Endodermal cell (in vitro differentiated cells): Measurements from ENCODE around the gene IKZF1. TPM values are rescaled to one million over a fixed set of nuclear protein-coding genes. Genes with fewer than 3 reads are reported as not detected.
A peak's percentile ranks its signal among the peaks of the same experiment; 100 is the strongest.

Source experiments
- DNase-seq: peaks from one replicate; pipeline ENCODE4 v3.0.0-alpha.2; 2017
- H3K27ac ChIP-seq: 2 replicates; pipeline ENCODE4 v1.5.1; 2013; ENCODE audit warnings: mild to moderate bottlenecking, low read depth, low read length, moderate library complexity
- H3K27me3 ChIP-seq: 2 replicates; pipeline ENCODE4 v1.6.1; 2013; ENCODE audit warnings: mild to moderate bottlenecking, low read length, moderate library complexity; ENCODE audit not compliant: insufficient read depth, control insufficient read depth, poor library complexity, severe bottlenecking
- H3K36me3 ChIP-seq: 2 replicates; pipeline ENCODE4 v1.7.0; 2013; ENCODE audit warnings: mild to moderate bottlenecking, low read length, moderate library complexity; ENCODE audit not compliant: control insufficient read depth, insufficient read depth
- H3K4me1 ChIP-seq: one replicate; pipeline ENCODE4 v1.7.0; 2013; ENCODE audit warnings: low read length; ENCODE audit not compliant: control insufficient read depth, insufficient read depth
- H3K4me3 ChIP-seq: 2 replicates; pipeline ENCODE4 v1.5.1; 2013; ENCODE audit warnings: mild to moderate bottlenecking, low read length, moderate library complexity
- H3K9ac ChIP-seq: 2 replicates; pipeline ENCODE4 v1.6.1; 2013; ENCODE audit warnings: mild to moderate bottlenecking, low read length, moderate library complexity; ENCODE audit not compliant: poor library complexity, severe bottlenecking; ENCODE audit errors: extremely low read depth
- H3K9me3 ChIP-seq: 2 replicates; pipeline ENCODE4 v1.6.1; 2013; ENCODE audit warnings: mild to moderate bottlenecking, low read length, moderate library complexity; ENCODE audit not compliant: control insufficient read depth
- H3K27ac Mint-ChIP-seq: 2 replicates; pipeline ENCODE4 v1.8.0; 2020; ENCODE audit warnings: mixed read lengths
- H3K27me3 Mint-ChIP-seq: 2 replicates; pipeline ENCODE4 v1.8.0; 2021; ENCODE audit warnings: mild to moderate bottlenecking, mixed read lengths; ENCODE audit not compliant: insufficient read depth
- H3K36me3 Mint-ChIP-seq: 2 replicates; pipeline ENCODE4 v1.8.0; 2020; ENCODE audit warnings: low read depth, mixed read lengths
- H3K4me1 Mint-ChIP-seq: 2 replicates; pipeline ENCODE4 v1.8.0; 2020; ENCODE audit warnings: mixed read lengths
- H3K4me3 Mint-ChIP-seq: 2 replicates; pipeline ENCODE4 v1.8.0; 2020; ENCODE audit warnings: mild to moderate bottlenecking, moderate library complexity, mixed read lengths
- H3K9me3 Mint-ChIP-seq: 2 replicates; pipeline ENCODE4 v1.8.0; 2020; ENCODE audit warnings: mild to moderate bottlenecking, mixed read lengths
- WGBS, 2 experiments: methylation state at CpG; one replicate each; pipeline versions ENCODE4 v1.1.5 to v1.1.7; 2013; ENCODE audit warnings: missing lambda C conversion rate in 2 of 2, mixed read lengths in 1 of 2; ENCODE audit not compliant: insufficient coverage in 1 of 2, insufficient read length in 1 of 2; 5-methylcytosine and 5-hydroxymethylcytosine counted together
- total RNA-seq, 2 donors: library from RNA; stranded (reverse); fragmentation: NEBNext Ultra II Directional in 1 of 2; extraction: Animal tissue kit (Norgen Biotek cat#: 25700) in 1 of 2; gene quantifications; 2 replicates in 1 of 2; 3 replicates in 1 of 2; pipeline ENCODE4 v1.2.1, GENCODE V29; 2021
- TF ChIP-seq, protein P1 (sequence below): fragments of 200-600 bp; sonication (generic); conservative IDR thresholded peaks from 2 replicates; pipeline ENCODE4 v1.5.0; 2021; ENCODE audit warnings: antibody characterized with exemption, mild to moderate bottlenecking

IKZF1 gene
- total RNA-seq, 2 donors from 2014 or later = 0.44 to 0.55 TPM

DNA sequence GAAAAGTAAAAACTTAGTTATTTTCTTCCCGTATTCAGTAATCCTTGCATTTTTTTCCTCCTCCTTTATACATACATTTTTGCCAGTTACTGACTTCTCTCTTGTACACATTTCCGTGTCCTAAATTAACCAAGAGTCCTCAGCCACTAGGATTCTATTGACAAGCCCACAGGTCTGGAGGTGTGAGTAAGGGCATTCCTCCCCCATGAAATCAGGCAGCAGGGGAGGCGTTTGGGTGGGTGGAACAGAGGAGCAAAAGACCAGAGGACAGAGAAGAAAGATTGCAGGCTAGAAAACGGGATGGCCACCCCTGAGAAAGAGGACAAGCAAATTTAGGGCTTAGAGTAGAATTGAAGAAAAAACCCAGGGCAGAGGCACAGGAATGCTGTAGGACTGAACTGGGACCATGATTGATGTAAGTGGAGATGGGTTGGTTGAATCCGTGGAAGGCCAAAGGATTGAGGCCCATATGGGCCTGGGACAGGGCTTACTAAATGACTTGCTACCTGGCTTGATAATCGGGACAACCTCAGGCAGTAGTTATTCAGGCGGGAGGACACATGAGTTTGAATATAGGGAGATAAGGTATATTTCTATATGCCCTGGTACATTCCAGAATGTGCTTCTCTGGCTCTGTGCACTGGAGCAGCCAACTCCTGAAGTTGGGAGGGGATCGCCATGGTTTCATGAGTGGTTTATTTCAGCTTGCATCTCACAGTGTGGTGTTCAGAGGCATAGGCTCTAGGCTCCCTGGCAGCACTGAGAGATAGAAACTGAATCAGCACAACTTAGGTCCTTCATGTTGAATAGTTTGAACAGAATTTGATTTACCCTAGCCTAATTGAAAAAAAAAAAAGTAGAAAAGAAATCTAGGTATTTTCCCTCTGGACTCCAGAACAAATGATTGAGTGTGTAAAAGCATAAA lies 28.0 kb downstream of the IKZF1 start:
- no peaks in the 10 kb centered on the region for H3K9me3 Mint-ChIP-seq
- H3K27me3 Mint-ChIP-seq = peaks cover 3% of the 10 kb centered on the region
- H3K27ac ChIP-seq = no peak overlapping the region
- H3K4me3 Mint-ChIP-seq = no peak overlapping the region
- no peak overlapping the region for H3K27ac Mint-ChIP-seq
- no peak overlapping the region for H3K9ac ChIP-seq
- no peaks in the 10 kb centered on the region for H3K4me1 ChIP-seq
- H3K27me3 ChIP-seq = no peaks in the 10 kb centered on the region
- H3K4me1 Mint-ChIP-seq = peaks cover 16% of the 10 kb centered on the region
- TF ChIP-seq, protein P1, sequence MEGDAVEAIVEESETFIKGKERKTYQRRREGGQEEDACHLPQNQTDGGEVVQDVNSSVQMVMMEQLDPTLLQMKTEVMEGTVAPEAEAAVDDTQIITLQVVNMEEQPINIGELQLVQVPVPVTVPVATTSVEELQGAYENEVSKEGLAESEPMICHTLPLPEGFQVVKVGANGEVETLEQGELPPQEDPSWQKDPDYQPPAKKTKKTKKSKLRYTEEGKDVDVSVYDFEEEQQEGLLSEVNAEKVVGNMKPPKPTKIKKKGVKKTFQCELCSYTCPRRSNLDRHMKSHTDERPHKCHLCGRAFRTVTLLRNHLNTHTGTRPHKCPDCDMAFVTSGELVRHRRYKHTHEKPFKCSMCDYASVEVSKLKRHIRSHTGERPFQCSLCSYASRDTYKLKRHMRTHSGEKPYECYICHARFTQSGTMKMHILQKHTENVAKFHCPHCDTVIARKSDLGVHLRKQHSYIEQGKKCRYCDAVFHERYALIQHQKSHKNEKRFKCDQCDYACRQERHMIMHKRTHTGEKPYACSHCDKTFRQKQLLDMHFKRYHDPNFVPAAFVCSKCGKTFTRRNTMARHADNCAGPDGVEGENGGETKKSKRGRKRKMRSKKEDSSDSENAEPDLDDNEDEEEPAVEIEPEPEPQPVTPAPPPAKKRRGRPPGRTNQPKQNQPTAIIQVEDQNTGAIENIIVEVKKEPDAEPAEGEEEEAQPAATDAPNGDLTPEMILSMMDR = no peak
- no peaks in the 10 kb centered on the region for H3K36me3 Mint-ChIP-seq
- DNase-seq = peak; percentile 39
- no peak overlapping the region for H3K4me3 ChIP-seq
- no peaks in the 10 kb centered on the region for H3K9me3 ChIP-seq
- 85 to 86% methylated on average over 4 to 8 of the region's 8 CpGs for WGBS, 2 experiments
- no peaks in the 10 kb centered on the region for H3K36me3 ChIP-seq

DNA sequence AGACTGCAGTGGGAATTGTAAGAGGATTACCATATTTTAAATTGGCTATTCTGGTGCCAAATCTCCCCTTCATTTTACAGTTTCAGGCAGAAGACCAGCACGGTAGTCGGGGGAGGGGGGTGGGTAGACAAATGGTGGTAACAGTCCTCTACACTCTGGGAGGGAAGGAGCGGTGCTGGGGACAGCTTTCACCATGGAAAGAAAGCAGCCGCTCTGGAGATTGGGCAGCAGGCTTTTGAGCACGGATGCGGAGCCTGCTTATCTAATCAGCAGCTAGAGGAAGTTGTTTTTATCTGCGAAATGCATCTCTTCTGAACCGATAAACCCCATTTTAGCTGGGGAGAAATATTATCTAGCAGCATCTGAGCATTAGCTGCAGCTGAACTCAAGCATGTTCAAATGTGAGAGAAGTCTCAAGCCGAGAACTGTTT lies 28.7 kb downstream of the IKZF1 start:
- 37 to 59% methylated on average over 6 to 9 of the region's 9 CpGs for WGBS, 2 experiments
- Mint-ChIP-seq H3K27ac (no peak overlapping the region), H3K4me1 (peaks cover 16% of the 10 kb centered on the region), H3K27me3 (peaks cover 3% of the 10 kb centered on the region), H3K4me3 (no peak overlapping the region), H3K36me3 (no peaks in the 10 kb centered on the region), H3K9me3 (no peaks in the 10 kb centered on the region)
- TF ChIP-seq, protein P1 = no peak
- Histone ChIP-seq H3K36me3 (no peaks in the 10 kb centered on the region), H3K9ac (no peak overlapping the region), H3K4me1 (no peaks in the 10 kb centered on the region), H3K27ac (no peak overlapping the region), H3K9me3 (no peaks in the 10 kb centered on the region), H3K27me3 (no peaks in the 10 kb centered on the region), H3K4me3 (peak overlapping the region; percentile 4)
- peak; percentile 59 for DNase-seq

DNA sequence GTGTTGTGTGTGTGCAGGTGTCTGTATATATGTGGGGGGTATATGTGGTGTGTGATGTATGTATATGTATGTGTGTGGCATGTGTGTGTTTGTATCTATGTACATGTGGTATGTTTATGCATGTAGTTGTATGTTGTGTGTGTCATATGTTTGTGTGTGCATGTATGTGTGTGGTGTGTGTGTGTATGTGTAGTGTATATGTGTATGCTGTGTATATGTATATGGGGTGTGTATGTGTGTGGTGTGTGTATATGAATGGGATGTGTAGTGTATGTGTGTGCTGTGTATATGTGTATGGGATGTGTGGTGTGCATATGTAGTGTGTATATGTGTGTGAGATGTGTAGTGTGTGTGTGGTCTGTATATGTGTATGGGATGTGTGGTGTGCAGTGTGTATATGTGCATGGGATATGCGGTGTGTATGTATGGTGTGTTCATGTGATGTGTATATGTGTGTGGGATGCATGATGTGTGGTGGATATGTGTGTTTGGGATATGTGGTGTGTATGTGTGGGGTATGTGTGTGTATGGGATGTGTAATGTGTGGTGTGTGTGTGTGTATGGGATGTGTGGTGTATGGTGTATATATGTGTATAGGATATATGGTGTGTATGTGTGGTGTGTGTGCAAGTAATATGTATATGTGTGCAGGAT lies 30.0 kb downstream of the IKZF1 start:
- Histone ChIP-seq H3K36me3 (no peaks in the 10 kb centered on the region), H3K27me3 (no peaks in the 10 kb centered on the region)
- no peak overlapping the region for H3K27ac Mint-ChIP-seq

More for the DNA sequence above, 30.0 kb downstream of the IKZF1 start:
- Histone ChIP-seq H3K27ac (no peak overlapping the region), H3K9ac (no peak overlapping the region), H3K9me3 (no peaks in the 10 kb centered on the region), H3K4me3 (no peak overlapping the region), H3K4me1 (no peaks in the 10 kb centered on the region)
- 100% methylated on average over 1 of the region's 1 CpG; no CpG with 5 or more reads in 1 of the 2 experiments for WGBS, 2 experiments
- H3K4me3 Mint-ChIP-seq = no peak overlapping the region
- no peak for DNase-seq
- no peaks in the 10 kb centered on the region for H3K36me3 Mint-ChIP-seq
- H3K9me3 Mint-ChIP-seq = no peaks in the 10 kb centered on the region
- peaks cover 16% of the 10 kb centered on the region for H3K4me1 Mint-ChIP-seq
- H3K27me3 Mint-ChIP-seq = peaks cover 3% of the 10 kb centered on the region
- TF ChIP-seq, protein P1 = no peak
